H1 (cell line): Measurements from ENCODE around the gene SECISBP2L. TPM values are rescaled to one million over a fixed set of nuclear protein-coding genes. Genes with fewer than 3 reads are reported as not detected.

Source experiments
- CTCF ChIA-PET: fragments of 300-600 bp; sonication (Branson Sonifier 250); formaldehyde crosslinking; loops from one replicate; lab custom pipeline; 2021; ENCODE audit not compliant: partially characterized antibody; lab: Charles Lee
- POLR2A ChIA-PET: fragments of 300-600 bp; sonication (Branson Sonifier 250); formaldehyde crosslinking; loops from one replicate; lab custom pipeline; 2021; ENCODE audit warnings: inconsistent platforms; ENCODE audit not compliant: partially characterized antibody; lab: Charles Lee
- DNase-seq, 2 experiments: peaks; one replicate each; pipeline versions ENCODE4 v3.0.0 to v3.0.0-alpha.2; 2010 to 2022; ENCODE audit warnings: low spot score in 2 of 2, low read depth in 1 of 2, mixed read lengths in 1 of 2
- FAIRE-seq: peaks from 2 replicates; lab custom pipeline; 2011; peaks lifted over from hg19 to GRCh38; lab: Jason Lieb, UNC
- H2AFZ ChIP-seq: 2 replicates; pipeline ENCODE4 v1.8.1; 2012; ENCODE audit warnings: low read length, inconsistent platforms
- H2AK5ac ChIP-seq: 2 replicates; pipeline ENCODE4 v1.6.1; 2013; ENCODE audit warnings: low read depth, low read length
- H2BK120ac ChIP-seq: replicated peaks from 2 replicates; pipeline ENCODE3; 2013; ENCODE audit warnings: low read depth, low read length, inconsistent platforms
- H2BK12ac ChIP-seq: 2 replicates; pipeline ENCODE4 v1.6.1; 2013; ENCODE audit warnings: low read depth, low read length
- H2BK15ac ChIP-seq: 2 replicates; pipeline ENCODE4 v1.6.1; 2013; ENCODE audit warnings: low read length
- H2BK20ac ChIP-seq: 2 replicates; pipeline ENCODE4 v1.6.1; 2013; ENCODE audit warnings: low read length
- H2BK5ac ChIP-seq: 2 replicates; pipeline ENCODE4 v1.6.1; 2013; ENCODE audit warnings: low read depth, low read length
- H3K14ac ChIP-seq: 2 replicates; pipeline ENCODE4 v1.6.1; 2013; ENCODE audit warnings: inconsistent platforms; ENCODE audit not compliant: insufficient read length
- H3K18ac ChIP-seq: 2 replicates; pipeline ENCODE4 v1.6.1; 2013; ENCODE audit warnings: low read length; ENCODE audit errors: extremely low read depth
- H3K23ac ChIP-seq: 2 replicates; pipeline ENCODE4 v1.6.1; 2013; ENCODE audit warnings: inconsistent platforms; ENCODE audit not compliant: insufficient read length
- H3K23me2 ChIP-seq: 2 replicates; pipeline ENCODE4 v1.6.1; 2013; ENCODE audit warnings: low read depth, low read length
- H3K27ac ChIP-seq: 2 replicates; pipeline ENCODE4 v1.6.1; 2011; ENCODE audit warnings: low read depth, low read length, inconsistent platforms
- H3K27me3 ChIP-seq, 4 experiments: replicated peaks in 1 of 4; 1 replicate in 1 of 4; 2 replicates in 3 of 4; pipeline versions ENCODE4 v1.6.1 to v1.8.1; 2011 to 2013; ENCODE audit warnings: low read length in 3 of 4, mild to moderate bottlenecking in 3 of 4, inconsistent platforms in 2 of 4, mixed read lengths in 2 of 4, moderate library complexity in 1 of 4; ENCODE audit not compliant: control insufficient read depth in 3 of 4, insufficient read depth in 3 of 4; ENCODE audit errors: extremely low read depth in 1 of 4
- H3K36me3 ChIP-seq, 4 experiments: 2 replicates each; pipeline versions ENCODE4 v1.6.1 to v1.8.1; 2011 to 2013; ENCODE audit warnings: mild to moderate bottlenecking in 4 of 4, low read length in 3 of 4, moderate library complexity in 2 of 4, control low read depth in 1 of 4, inconsistent platforms in 1 of 4; ENCODE audit not compliant: insufficient read depth in 4 of 4, control insufficient read depth in 2 of 4
- H3K4ac ChIP-seq: replicated peaks from 2 replicates; pipeline ENCODE3; 2013; ENCODE audit warnings: low read length, low read depth, mixed read lengths, inconsistent platforms; ENCODE audit not compliant: insufficient read length
- H3K4me1 ChIP-seq, 4 experiments: replicated peaks in 1 of 4; 1 replicate in 1 of 4; 2 replicates in 3 of 4; pipeline versions ENCODE4 v1.6.1 to v1.8.1; 2011 to 2013; ENCODE audit warnings: low read length in 3 of 4, inconsistent platforms in 2 of 4, mixed read lengths in 1 of 4; ENCODE audit not compliant: insufficient read depth in 4 of 4, control insufficient read depth in 3 of 4
- H3K4me2 ChIP-seq, 2 experiments: 2 replicates each; pipeline versions ENCODE4 v1.6.1 to v1.8.1; 2011 to 2013; ENCODE audit warnings: low read depth in 2 of 2, low read length in 2 of 2, control low read depth in 1 of 2, inconsistent platforms in 1 of 2, mild to moderate bottlenecking in 1 of 2; ENCODE audit not compliant: insufficient read depth in 1 of 2
- H3K4me3 ChIP-seq, 4 experiments: fragments of 200-600, 300-600 bp in 1 of 4; sonication (generic), shearing (Covaris generic), sonication (Bioruptor Twin) in 1 of 4; 2 replicates each; pipeline versions ENCODE4 v1.5.1 to v1.8.1; 2011 to 2016; ENCODE audit warnings: low read length in 4 of 4, low read depth in 3 of 4, control low read depth in 2 of 4, inconsistent platforms in 2 of 4, mild to moderate bottlenecking in 2 of 4, mixed read lengths in 1 of 4, moderate library complexity in 1 of 4; ENCODE audit not compliant: insufficient read depth in 2 of 4; ENCODE audit errors: extremely low read depth in 1 of 4
- H3K56ac ChIP-seq: replicated peaks from 2 replicates; pipeline ENCODE3; 2013; ENCODE audit warnings: low read depth, mild to moderate bottlenecking, mixed read lengths, low read length, inconsistent platforms; ENCODE audit not compliant: insufficient read length
- H3K79me1 ChIP-seq: 2 replicates; pipeline ENCODE4 v1.6.1; 2013; ENCODE audit warnings: low read depth, low read length, control low read depth
- H3K79me2 ChIP-seq, 2 experiments: 2 replicates each; pipeline versions ENCODE4 v1.6.1 to v1.8.1; 2012 to 2013; ENCODE audit warnings: low read length in 2 of 2, mild to moderate bottlenecking in 2 of 2, inconsistent platforms in 1 of 2; ENCODE audit not compliant: insufficient read depth in 2 of 2, control insufficient read depth in 1 of 2
- H3K9ac ChIP-seq, 4 experiments: replicated peaks in 1 of 4; 1 replicate in 1 of 4; 2 replicates in 3 of 4; pipeline versions ENCODE4 v1.6.1 to v1.8.1; 2011 to 2013; ENCODE audit warnings: low read depth in 3 of 4, low read length in 3 of 4, control low read depth in 2 of 4, mild to moderate bottlenecking in 2 of 4, moderate library complexity in 2 of 4, inconsistent platforms in 1 of 4; ENCODE audit errors: extremely low read depth in 1 of 4
- H3K9me3 ChIP-seq, 2 experiments: 2 replicates each; pipeline versions ENCODE4 v1.6.1 to v1.8.1; 2012 to 2013; ENCODE audit warnings: mild to moderate bottlenecking in 2 of 2, moderate library complexity in 2 of 2, control low read depth in 1 of 2, inconsistent platforms in 1 of 2, low read depth in 1 of 2, low read length in 1 of 2, mixed read lengths in 1 of 2; ENCODE audit not compliant: insufficient read depth in 2 of 2
- H4K20me1 ChIP-seq, 2 experiments: replicated peaks in 1 of 2; 2 replicates each; pipeline versions ENCODE3 to v1.8.1; 2011 to 2013; ENCODE audit warnings: inconsistent platforms in 2 of 2, low read length in 2 of 2, mild to moderate bottlenecking in 1 of 2; ENCODE audit not compliant: insufficient read depth in 2 of 2, control insufficient read depth in 1 of 2
- H4K5ac ChIP-seq: 2 replicates; pipeline ENCODE4 v1.6.1; 2013; ENCODE audit warnings: low read length, low read depth, mixed read lengths, inconsistent platforms; ENCODE audit not compliant: insufficient read length
- H4K8ac ChIP-seq: 2 replicates; pipeline ENCODE4 v1.8.0; 2013; ENCODE audit warnings: mild to moderate bottlenecking, moderate library complexity, low read length, inconsistent platforms; ENCODE audit not compliant: insufficient read depth; ENCODE audit errors: extremely low read depth
- H4K91ac ChIP-seq: replicated peaks from 2 replicates; pipeline ENCODE3; 2013; ENCODE audit warnings: low read length, mixed read lengths, inconsistent platforms; ENCODE audit not compliant: insufficient read length
- ATF3 ChIP-seq: IDR thresholded peaks from 2 replicates; pipeline ENCODE4 v1.6.1; 2011; ENCODE audit warnings: low read depth, mild to moderate bottlenecking, low read length; ENCODE audit not compliant: insufficient read depth
- E2F6 ChIP-seq: IDR thresholded peaks from 2 replicates; pipeline ENCODE4 v1.6.1; 2012; ENCODE audit warnings: inconsistent platforms
- GABPA ChIP-seq: IDR thresholded peaks from 2 replicates; pipeline ENCODE4 v1.6.1; 2011; ENCODE audit warnings: mild to moderate bottlenecking, low read length, moderate library complexity, borderline replicate concordance; ENCODE audit not compliant: insufficient read depth
- MAX ChIP-seq: IDR thresholded peaks from 2 replicates; pipeline ENCODE4 v1.6.1; 2012; ENCODE audit warnings: inconsistent platforms
- POLR2A ChIP-seq, 2 experiments: IDR thresholded peaks; 1 replicate in 1 of 2; 2 replicates in 1 of 2; pipeline ENCODE4 v1.6.1; 2011; ENCODE audit warnings: low read depth in 2 of 2, low read length in 2 of 2, mild to moderate bottlenecking in 2 of 2; ENCODE audit errors: control extremely low read depth in 1 of 2
- RAD21 ChIP-seq, 2 experiments: IDR thresholded peaks in 1 of 2; conservative IDR thresholded peaks in 1 of 2; 2 replicates each; pipeline ENCODE4 v1.6.1; 2011; ENCODE audit warnings: low read depth in 2 of 2, low read length in 2 of 2, improper control_type of control experiment in 1 of 2, inconsistent platforms in 1 of 2, mild to moderate bottlenecking in 1 of 2, moderate library complexity in 1 of 2
- RXRA ChIP-seq: IDR thresholded peaks from 2 replicates; pipeline ENCODE4 v1.6.1; 2011; ENCODE audit warnings: low read depth, mild to moderate bottlenecking, low read length, moderate library complexity; ENCODE audit not compliant: insufficient read depth
- SUZ12 ChIP-seq: fragments of 200-600 bp; sonication (generic); IDR thresholded peaks from 2 replicates; pipeline ENCODE4 v1.6.1; 2012; ENCODE audit warnings: mild to moderate bottlenecking, inconsistent platforms, low read length, moderate library complexity, mixed read lengths
- TAF1 ChIP-seq: IDR thresholded peaks from 2 replicates; pipeline ENCODE4 v1.6.1; 2011; ENCODE audit warnings: mild to moderate bottlenecking, low read depth, low read length
- WGBS, 2 experiments: shearing (Covaris generic) in 1 of 2; methylation state at CpG; one replicate each; pipeline versions ENCODE4 v1.1.6 to v1.1.7; 2013 to 2015; ENCODE audit warnings: low lambda C conversion rate in 2 of 2, mixed read lengths in 2 of 2, inconsistent platforms in 1 of 2, low coverage in 1 of 2, missing lambda C conversion rate in 1 of 2; ENCODE audit not compliant: insufficient replicate concordance in 2 of 2, insufficient coverage in 1 of 2, insufficient read length in 1 of 2; ENCODE audit errors: extremely low coverage in 1 of 2, missing lambda C conversion rate in 1 of 2; 5-methylcytosine and 5-hydroxymethylcytosine counted together
- polyA plus RNA-seq, 7 experiments: library from polyadenylated mRNA; depleted of rRNA in 3 of 7; stranded (reverse) in 5 of 7; unstranded in 2 of 7; fragments of >200 nt in 5 of 7; fragments of 200-250 nt in 2 of 7; gene quantifications; 1 replicate in 5 of 7; 2 replicates in 1 of 7; 4 replicates in 1 of 7; pipeline versions ENCODE4 v1.2.1 to v1.2.3, GENCODE V29; 2011 to 2013; ENCODE audit warnings: missing spikeins in 2 of 7, mixed read lengths in 2 of 7
- total RNA-seq: library from RNA; stranded (reverse); fragmentation: NEBNext Ultra II Directional; extraction: Animal tissue kit (Norgen Biotek cat#: 25700); gene quantifications from 2 replicates; pipeline ENCODE4 v1.2.1, GENCODE V29; 2021

SECISBP2L gene
- total and polyA plus RNA-seq, 2 of the 8 experiments (the other 6 are each of a cell fraction or from before 2014, with no cell fraction given): 7.6 to 22.8 TPM

- 88% methylated on average over 23 of the region's 23 CpGs; no CpG with 5 or more reads in 1 of the 2 experiments for WGBS, 2 experiments
- no peaks in the 10 kb centered on the region for H4K20me1 ChIP-seq
- H3K79me1 ChIP-seq: no peaks in the 10 kb centered on the region
- H2BK5ac ChIP-seq: no peak overlapping the region
- no peak overlapping the region for H4K5ac ChIP-seq
- H3K4me2 ChIP-seq: no peak overlapping the region
- H2BK12ac ChIP-seq: no peak overlapping the region
- H4K91ac ChIP-seq: no peak overlapping the region
- H2AK5ac ChIP-seq: no peak overlapping the region
- DNase-seq: peak in 1 of 2 experiments; percentile 49
- H3K23me2 ChIP-seq: no peaks in the 10 kb centered on the region; the same call in 1 of the 2 replicates
- H3K4me1 ChIP-seq: no peaks in the 10 kb centered on the region
- H3K23ac ChIP-seq: no peak overlapping the region
- no peaks in the 10 kb centered on the region for H3K27me3 ChIP-seq
- H3K9ac ChIP-seq: no peak overlapping the region
- H3K79me2 ChIP-seq: no peaks in the 10 kb centered on the region
- H3K4ac ChIP-seq: no peak overlapping the region
- H3K36me3 ChIP-seq: no peaks in the 10 kb centered on the region
- ChIA-PET CTCF (interaction anchor here (0.6 to 1.1 kb wide), 3 partner anchors 33 to 1108 kb away, joined by 3 read pairs; partner anchors contain the start of gene SECISBP2L), POLR2A (interaction anchor here (0.6 kb wide), 1 partner anchor 62 kb away, joined by 3 read pairs; no protein-coding TSS in a partner anchor)
- H2BK15ac ChIP-seq: no peak overlapping the region
- H3K27ac ChIP-seq: no peak overlapping the region
- no peak overlapping the region for H2BK120ac ChIP-seq
- H3K9me3 ChIP-seq: no peaks in the 10 kb centered on the region
- no peak overlapping the region for H3K14ac ChIP-seq
- no peak overlapping the region for H3K56ac ChIP-seq
- no peak for FAIRE-seq
- H2AFZ ChIP-seq: no peak overlapping the region
- H4K8ac ChIP-seq: no peak overlapping the region
- H3K18ac ChIP-seq: no peak overlapping the region
- H3K4me3 ChIP-seq: no peak overlapping the region
- no peak overlapping the region for H2BK20ac ChIP-seq
- no peak for TF ChIP-seq ATF3
- TF ChIP-seq RXRA: no peak
- TF ChIP-seq GABPA: no peak
- TF ChIP-seq SUZ12: no peak
- no peak for TF ChIP-seq TAF1
- TF ChIP-seq E2F6: peak; percentile 79
- peak; percentile 25 to 46; a peak in 3 of 4 replicates for TF ChIP-seq RAD21 (IDR thresholded peaks at IDR 0.05 in 1 of 2, conservative IDR thresholded peaks at IDR 0.05 in 1 of 2; ENCODE audit: low read depth in 2 of 2, low read length in 2 of 2)
- peak; percentile 88 for TF ChIP-seq MAX
- no peak for TF ChIP-seq POLR2A (IDR thresholded peaks at IDR 0.05; ENCODE audit: control extremely low read depth in 1 of 2, low read depth in 2 of 2, low read length in 2 of 2)
Observed at GRCh38 chr15:49079340-49080039, 33.2 kb upstream of the SECISBP2L start.
